H9 (cell line): ENCODE data around the gene PROSER3. TPM values are rescaled to one million over a fixed set of nuclear protein-coding genes. Genes with fewer than 3 reads are reported as not detected.

Experiments used
- DNase-seq: peaks from one replicate; pipeline ENCODE4 v3.0.0-alpha.2; 2017
- H2AFZ ChIP-seq: one replicate; pipeline ENCODE4 v1.6.1; 2013; ENCODE audit warnings: mild to moderate bottlenecking, low read length, control low read depth, moderate library complexity
- H2AK5ac ChIP-seq: 2 replicates; pipeline ENCODE4 v1.6.1; 2013; ENCODE audit warnings: low read length, control low read depth, mixed read lengths; ENCODE audit not compliant: insufficient read length
- H2BK120ac ChIP-seq: one replicate; pipeline ENCODE4 v1.6.1; 2013; ENCODE audit warnings: low read depth, mild to moderate bottlenecking, low read length, control low read depth, inconsistent platforms; ENCODE audit not compliant: poor library complexity, severe bottlenecking
- H2BK12ac ChIP-seq: 2 replicates; pipeline ENCODE4 v1.6.1; 2013; ENCODE audit warnings: low read length, control low read depth, mixed read lengths, low read depth; ENCODE audit not compliant: insufficient read length
- H2BK15ac ChIP-seq: 2 replicates; pipeline ENCODE4 v1.6.1; 2013; ENCODE audit warnings: low read depth, low read length, control low read depth
- H2BK20ac ChIP-seq: one replicate; pipeline ENCODE4 v1.6.1; 2013; ENCODE audit warnings: low read depth, mild to moderate bottlenecking, low read length, control low read depth, inconsistent platforms; ENCODE audit not compliant: poor library complexity, severe bottlenecking
- H2BK5ac ChIP-seq: 2 replicates; pipeline ENCODE4 v1.6.1; 2013; ENCODE audit warnings: low read length, control low read depth, mixed read lengths; ENCODE audit not compliant: insufficient read length
- H3K14ac ChIP-seq: 2 replicates; pipeline ENCODE4 v1.6.1; 2013; ENCODE audit warnings: low read length, control low read depth; ENCODE audit not compliant: insufficient read depth
- H3K18ac ChIP-seq: 2 replicates; pipeline ENCODE4 v1.6.1; 2013; ENCODE audit warnings: low read depth, mild to moderate bottlenecking, mixed read lengths, low read length, control low read depth; ENCODE audit not compliant: insufficient read length
- H3K23ac ChIP-seq: 2 replicates; pipeline ENCODE4 v1.6.1; 2013; ENCODE audit warnings: low read length, control low read depth, mixed read lengths, low read depth; ENCODE audit not compliant: insufficient read length
- H3K23me2 ChIP-seq: 2 replicates; pipeline ENCODE4 v1.6.1; 2013; ENCODE audit warnings: low read depth, mild to moderate bottlenecking, mixed read lengths, low read length, control low read depth; ENCODE audit not compliant: insufficient read length, poor library complexity, severe bottlenecking
- H3K27ac ChIP-seq: 2 replicates; pipeline ENCODE4 v1.5.1; 2013; ENCODE audit warnings: low read length, control low read depth, mixed read lengths, low read depth; ENCODE audit not compliant: insufficient read length
- H3K27me3 ChIP-seq: 2 replicates; pipeline ENCODE4 v1.6.1; 2013; ENCODE audit warnings: low read length, control low read depth, inconsistent platforms; ENCODE audit not compliant: insufficient read depth
- H3K4ac ChIP-seq: 2 replicates; pipeline ENCODE4 v1.6.1; 2013; ENCODE audit warnings: low read depth, mild to moderate bottlenecking, control low read depth, inconsistent platforms, low read length, moderate library complexity
- H3K4me1 ChIP-seq: 2 replicates; pipeline ENCODE4 v1.6.1; 2013; ENCODE audit warnings: low read length, control low read depth, inconsistent platforms; ENCODE audit not compliant: insufficient read depth
- H3K4me2 ChIP-seq: 2 replicates; pipeline ENCODE4 v1.6.1; 2013; ENCODE audit warnings: low read length, control low read depth, mixed read lengths; ENCODE audit not compliant: insufficient read length, insufficient read depth
- H3K56ac ChIP-seq: 2 replicates; pipeline ENCODE4 v1.6.1; 2013; ENCODE audit warnings: low read depth, mild to moderate bottlenecking, mixed read lengths, low read length, control low read depth; ENCODE audit not compliant: insufficient read length
- H3K79me1 ChIP-seq: 2 replicates; pipeline ENCODE4 v1.6.1; 2013; ENCODE audit warnings: low read depth, mild to moderate bottlenecking, moderate library complexity, low read length, control low read depth, inconsistent platforms; ENCODE audit not compliant: insufficient read depth, poor library complexity, severe bottlenecking
- H3K79me2 ChIP-seq: 2 replicates; pipeline ENCODE4 v1.6.1; 2013; ENCODE audit warnings: low read length, control low read depth, inconsistent platforms; ENCODE audit not compliant: insufficient read depth
- H3K9ac ChIP-seq: 2 replicates; pipeline ENCODE4 v1.6.1; 2013; ENCODE audit warnings: low read length, control low read depth, mixed read lengths; ENCODE audit not compliant: insufficient read length; ENCODE audit errors: extremely low read depth
- H3K9me3 ChIP-seq: one replicate; pipeline ENCODE4 v1.6.1; 2013; ENCODE audit warnings: low read depth, low read length, inconsistent platforms; ENCODE audit not compliant: control insufficient read depth
- H3T11ph ChIP-seq: one replicate; pipeline ENCODE4 v1.6.1; 2013; ENCODE audit warnings: mild to moderate bottlenecking, low read length, control low read depth, inconsistent platforms
- H4K20me1 ChIP-seq: one replicate; pipeline ENCODE4 v1.6.1; 2013; ENCODE audit not compliant: control insufficient read depth, insufficient read length, insufficient read depth
- H4K5ac ChIP-seq: 2 replicates; pipeline ENCODE4 v1.6.1; 2013; ENCODE audit warnings: low read depth, mild to moderate bottlenecking, mixed read lengths, low read length, control low read depth; ENCODE audit not compliant: insufficient read length
- H4K8ac ChIP-seq: replicated peaks from 2 replicates; pipeline ENCODE4 v1.6.1; 2013; ENCODE audit warnings: low read length, control low read depth, mixed read lengths, low read depth; ENCODE audit not compliant: insufficient read length
- H4K91ac ChIP-seq: 2 replicates; pipeline ENCODE4 v1.6.1; 2013; ENCODE audit warnings: low read depth, mild to moderate bottlenecking, moderate library complexity, mixed read lengths, low read length, control low read depth; ENCODE audit not compliant: insufficient read length
- H3K27ac Mint-ChIP-seq, 3 experiments: 2 replicates in 2 of 3; 3 replicates in 1 of 3; pipeline ENCODE4 v1.8.0; 2020 to 2021; ENCODE audit warnings: mixed read lengths in 3 of 3, mild to moderate bottlenecking in 1 of 3, moderate library complexity in 1 of 3
- H3K27me3 Mint-ChIP-seq: 2 replicates; pipeline ENCODE4 v1.8.0; 2021; ENCODE audit warnings: low read depth, mild to moderate bottlenecking, moderate library complexity, mixed read lengths
- H3K36me3 Mint-ChIP-seq, 3 experiments: 2 replicates in 2 of 3; 3 replicates in 1 of 3; pipeline ENCODE4 v1.8.0; 2020 to 2021; ENCODE audit warnings: low read depth in 3 of 3, mixed read lengths in 3 of 3; ENCODE audit not compliant: insufficient read depth in 1 of 3
- H3K4me1 Mint-ChIP-seq, 2 experiments: 2 replicates each; pipeline ENCODE4 v1.8.0; 2020; ENCODE audit warnings: mixed read lengths in 2 of 2
- H3K4me3 Mint-ChIP-seq, 2 experiments: 2 replicates in 1 of 2; 3 replicates in 1 of 2; pipeline ENCODE4 v1.8.0; 2020 to 2021; ENCODE audit warnings: mild to moderate bottlenecking in 2 of 2, mixed read lengths in 2 of 2, moderate library complexity in 1 of 2
- H3K9me3 Mint-ChIP-seq, 2 experiments: 2 replicates in 1 of 2; 3 replicates in 1 of 2; pipeline ENCODE4 v1.8.0; 2020; ENCODE audit warnings: mild to moderate bottlenecking in 2 of 2, mixed read lengths in 2 of 2, moderate library complexity in 1 of 2
- WGBS: extraction: QIAGEN DNeasy Blood & Tissue Kit; methylation state at CpG from one replicate; pipeline ENCODE4 v1.1.7; 2013; ENCODE audit warnings: missing lambda C conversion rate, low lambda C conversion rate, mixed read lengths; ENCODE audit not compliant: insufficient read length; ENCODE audit errors: extremely low coverage; 5-methylcytosine and 5-hydroxymethylcytosine counted together
- total RNA-seq: library from RNA; stranded (reverse); gene quantifications from 2 replicates; pipeline ENCODE4 v1.2.1, GENCODE V29; 2021
- TF ChIP-seq, protein P1 (sequence below): fragments of 200-600 bp; sonication (generic); conservative IDR thresholded peaks from 3 replicates; pipeline ENCODE4 v1.8.0; 2021; ENCODE audit warnings: antibody characterized with exemption, mild to moderate bottlenecking

The PROSER3 gene
- total RNA-seq, 1 experiment from 2014 or later = 29.1 TPM

DNA sequence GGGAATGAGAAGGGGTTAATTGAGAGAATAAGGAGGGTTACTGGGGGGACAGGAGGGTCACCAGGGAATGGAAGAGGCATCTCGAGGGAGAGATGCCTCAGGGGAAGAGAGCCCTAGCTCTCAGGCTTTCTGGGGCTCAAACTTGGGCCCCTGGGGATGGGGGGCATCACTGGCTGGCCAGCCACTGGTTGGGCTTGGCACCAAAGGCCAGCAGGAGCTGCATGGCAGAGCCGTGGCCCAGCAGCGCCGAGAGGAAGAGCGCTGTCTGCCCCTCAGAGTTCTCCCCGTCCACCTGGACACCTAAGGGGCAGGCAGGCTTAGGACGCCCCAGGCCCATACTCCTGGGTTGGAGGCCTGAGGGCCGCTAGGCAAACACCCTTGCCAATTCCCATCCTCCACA is 34.9 kb downstream of the PROSER3 start:
- H3K18ac ChIP-seq = no peak overlapping the region
- H3K14ac ChIP-seq = no peak overlapping the region
- no peak overlapping the region for H3K4me2 ChIP-seq
- H2BK20ac ChIP-seq = no peak overlapping the region
- H4K8ac ChIP-seq = no peak overlapping the region
- H3K79me1 ChIP-seq = no peaks in the 10 kb centered on the region
- TF ChIP-seq, protein P1, sequence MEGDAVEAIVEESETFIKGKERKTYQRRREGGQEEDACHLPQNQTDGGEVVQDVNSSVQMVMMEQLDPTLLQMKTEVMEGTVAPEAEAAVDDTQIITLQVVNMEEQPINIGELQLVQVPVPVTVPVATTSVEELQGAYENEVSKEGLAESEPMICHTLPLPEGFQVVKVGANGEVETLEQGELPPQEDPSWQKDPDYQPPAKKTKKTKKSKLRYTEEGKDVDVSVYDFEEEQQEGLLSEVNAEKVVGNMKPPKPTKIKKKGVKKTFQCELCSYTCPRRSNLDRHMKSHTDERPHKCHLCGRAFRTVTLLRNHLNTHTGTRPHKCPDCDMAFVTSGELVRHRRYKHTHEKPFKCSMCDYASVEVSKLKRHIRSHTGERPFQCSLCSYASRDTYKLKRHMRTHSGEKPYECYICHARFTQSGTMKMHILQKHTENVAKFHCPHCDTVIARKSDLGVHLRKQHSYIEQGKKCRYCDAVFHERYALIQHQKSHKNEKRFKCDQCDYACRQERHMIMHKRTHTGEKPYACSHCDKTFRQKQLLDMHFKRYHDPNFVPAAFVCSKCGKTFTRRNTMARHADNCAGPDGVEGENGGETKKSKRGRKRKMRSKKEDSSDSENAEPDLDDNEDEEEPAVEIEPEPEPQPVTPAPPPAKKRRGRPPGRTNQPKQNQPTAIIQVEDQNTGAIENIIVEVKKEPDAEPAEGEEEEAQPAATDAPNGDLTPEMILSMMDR = no peak
- H2BK12ac ChIP-seq = no peak overlapping the region
- no peak overlapping the region for H4K91ac ChIP-seq
- H3K4me1 ChIP-seq = 0 out of 2 replicates have a peak, but pooled peaks cover 1% of the 10 kb centered on the region
- DNase-seq = no peak
- H3K79me2 ChIP-seq = no peaks in the 10 kb centered on the region
- no peak overlapping the region for H2BK15ac ChIP-seq
- H3K56ac ChIP-seq = no peak overlapping the region
- Mint-ChIP-seq H3K4me3 (no peak overlapping the region; a peak in 1 of 5 replicates), H3K4me1 (peaks cover 8 to 18% of the 10 kb centered on the region in 2 experiments), H3K9me3 (no peaks in the 10 kb centered on the region), H3K27me3 (peaks cover 33% of the 10 kb centered on the region), H3K27ac (no peak overlapping the region), H3K36me3 (no peaks in the 10 kb centered on the region; a peak in 1 of 7 replicates)
- no peaks in the 10 kb centered on the region for H3K9me3 ChIP-seq
- H3K23me2 ChIP-seq = peaks cover 5% of the 10 kb centered on the region
- no peak overlapping the region for H2AK5ac ChIP-seq
- H2BK5ac ChIP-seq = no peak overlapping the region
- H3K27me3 ChIP-seq = peaks cover 3% of the 10 kb centered on the region; the same call in 1 of the 2 replicates
- H3K23ac ChIP-seq = no peak overlapping the region
- no peak overlapping the region for H3T11ph ChIP-seq
- H4K5ac ChIP-seq = no peak overlapping the region
- H4K20me1 ChIP-seq = peaks cover 3% of the 10 kb centered on the region
- H2BK120ac ChIP-seq = no peak overlapping the region
- no peak overlapping the region for H3K9ac ChIP-seq
- no peak overlapping the region for H2AFZ ChIP-seq
- no peak overlapping the region for H3K4ac ChIP-seq
- WGBS = no CpG with 5 or more reads among the region's 8 CpGs
- H3K27ac ChIP-seq = no peak overlapping the region
